HG02870 (cell line): ENCODE results near the gene RFX7.

Experiments
- ATAC-seq: cut with Tn5 transposase; IDR thresholded peaks from one replicate; pipeline ENCODE4 v1.9.1; 2021; ENCODE audit warnings: mild to moderate bottlenecking, moderate library complexity; ENCODE audit not compliant: unreplicated experiment

RFX7 gene

DNA sequence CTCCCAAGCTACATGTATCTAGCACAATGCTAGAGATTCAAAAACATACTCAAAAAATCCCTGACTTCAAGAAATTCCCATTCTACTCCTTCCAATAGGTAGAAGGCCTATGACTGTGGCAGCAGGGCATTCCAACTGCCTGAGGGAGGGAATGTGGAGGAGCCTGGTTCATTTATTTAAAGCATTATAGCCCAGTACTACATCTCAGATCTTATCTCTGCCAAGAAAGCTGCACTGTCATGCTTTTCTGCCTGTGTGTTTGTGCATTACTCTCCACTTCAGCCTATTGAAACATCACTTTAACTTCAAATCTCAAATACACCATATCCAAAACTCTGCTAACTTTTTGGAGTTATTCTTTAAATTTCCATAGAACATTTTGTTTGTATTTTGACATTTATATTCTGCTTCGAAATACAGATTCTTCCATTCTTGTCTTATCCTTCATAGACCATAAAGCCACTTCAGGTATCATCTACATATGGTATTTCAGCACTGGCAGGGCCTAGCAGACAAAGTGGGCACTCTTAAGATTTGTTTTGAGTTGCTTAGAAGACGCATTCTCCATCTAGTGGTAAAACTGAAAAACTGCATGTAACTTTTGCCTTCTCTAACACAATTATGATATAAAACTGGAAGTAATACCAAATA is 191.2 kb downstream of the RFX7 start:
- no peak for ATAC-seq

DNA sequence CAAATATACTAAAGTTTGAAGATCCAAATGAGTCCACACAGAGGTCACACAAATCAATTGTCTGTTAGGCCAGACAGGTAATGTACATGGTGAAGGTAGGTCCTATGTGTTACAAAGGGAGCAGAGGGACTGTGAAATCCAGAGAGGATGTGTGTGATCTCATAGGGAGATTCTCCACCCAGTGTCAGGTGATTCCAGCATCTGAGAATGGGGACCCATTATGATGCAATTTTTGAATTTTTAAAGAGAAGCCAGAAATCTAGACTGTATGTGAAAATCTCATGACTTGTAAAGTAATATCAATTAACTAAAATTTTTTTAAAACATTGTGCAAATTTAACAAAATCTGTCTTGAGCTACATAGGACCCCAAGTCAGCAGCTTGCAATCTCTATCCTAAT is 192.0 kb downstream of the RFX7 start:
- no peak for ATAC-seq

DNA sequence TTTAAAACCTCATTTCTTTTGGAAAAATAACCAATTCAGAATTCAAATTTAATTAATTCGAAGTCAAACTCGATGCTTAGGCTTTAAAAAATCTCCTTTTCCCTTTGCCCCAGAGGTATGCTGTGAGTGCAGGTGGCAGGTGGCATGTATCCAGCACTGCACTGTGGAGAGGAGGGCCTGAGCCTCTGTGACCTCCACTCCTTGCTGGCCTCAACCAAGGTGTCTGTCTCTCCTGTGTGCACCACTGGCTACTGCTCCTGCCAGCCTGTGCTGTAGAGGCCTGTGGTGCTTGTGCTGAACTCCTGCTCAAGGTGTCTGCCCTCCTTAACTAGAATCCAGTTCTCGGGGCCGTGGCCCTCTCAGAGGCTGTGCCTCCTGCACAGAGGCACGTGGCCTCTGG is 194.1 kb downstream of the RFX7 start:
- no peak for ATAC-seq

DNA sequence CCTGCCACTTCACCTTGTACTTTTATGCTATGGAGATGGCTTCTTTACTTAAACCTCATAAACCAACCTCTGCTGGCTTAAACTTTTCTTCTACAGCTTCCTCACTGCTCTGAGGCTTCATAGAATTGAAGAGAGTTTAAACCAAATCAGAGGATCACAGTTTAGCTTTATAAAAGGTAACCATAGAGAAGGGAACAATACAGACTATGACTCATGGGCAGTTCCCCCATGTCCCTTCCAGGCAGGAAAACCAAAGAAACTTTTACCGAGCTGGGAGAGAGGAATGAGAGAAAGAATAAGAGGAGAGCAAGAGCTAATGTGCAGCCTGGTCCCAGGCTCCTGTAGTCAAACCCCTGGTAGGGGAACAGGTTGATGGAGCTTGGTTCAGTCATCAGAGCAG is 196.3 kb downstream of the RFX7 start:
- ATAC-seq, result no peak

DNA sequence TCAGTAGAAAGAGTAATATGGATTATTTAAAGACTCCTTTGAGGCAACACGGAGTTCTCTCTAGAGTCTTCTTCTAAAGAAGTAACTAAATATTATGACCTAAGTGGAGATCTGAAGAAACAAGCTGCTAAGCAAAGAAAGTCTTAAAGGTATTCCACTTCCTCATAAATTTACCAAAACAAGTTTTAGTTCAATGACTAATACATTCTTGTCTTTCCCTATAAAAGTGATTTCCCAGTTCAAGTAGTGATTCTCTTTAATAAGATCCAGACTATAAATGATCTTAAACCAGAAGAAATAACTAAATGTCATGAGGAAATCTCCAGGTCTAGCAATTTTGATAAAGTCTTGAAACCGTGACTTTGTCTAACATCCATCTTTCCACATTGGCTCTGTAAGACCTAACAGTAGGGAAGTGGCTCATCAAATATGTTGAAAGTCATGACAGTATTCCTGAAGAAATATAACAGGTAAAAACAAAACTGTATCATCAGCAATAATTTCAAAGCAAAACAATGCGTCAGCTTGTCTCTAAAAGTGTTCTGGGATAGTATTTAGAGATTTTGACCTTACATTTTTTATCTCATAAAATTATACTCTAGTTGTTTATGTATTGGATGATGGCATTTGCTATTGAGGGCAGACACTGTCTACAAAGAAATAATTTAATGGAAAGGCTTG is 198.5 kb downstream of the RFX7 start:
- no peak for ATAC-seq

DNA sequence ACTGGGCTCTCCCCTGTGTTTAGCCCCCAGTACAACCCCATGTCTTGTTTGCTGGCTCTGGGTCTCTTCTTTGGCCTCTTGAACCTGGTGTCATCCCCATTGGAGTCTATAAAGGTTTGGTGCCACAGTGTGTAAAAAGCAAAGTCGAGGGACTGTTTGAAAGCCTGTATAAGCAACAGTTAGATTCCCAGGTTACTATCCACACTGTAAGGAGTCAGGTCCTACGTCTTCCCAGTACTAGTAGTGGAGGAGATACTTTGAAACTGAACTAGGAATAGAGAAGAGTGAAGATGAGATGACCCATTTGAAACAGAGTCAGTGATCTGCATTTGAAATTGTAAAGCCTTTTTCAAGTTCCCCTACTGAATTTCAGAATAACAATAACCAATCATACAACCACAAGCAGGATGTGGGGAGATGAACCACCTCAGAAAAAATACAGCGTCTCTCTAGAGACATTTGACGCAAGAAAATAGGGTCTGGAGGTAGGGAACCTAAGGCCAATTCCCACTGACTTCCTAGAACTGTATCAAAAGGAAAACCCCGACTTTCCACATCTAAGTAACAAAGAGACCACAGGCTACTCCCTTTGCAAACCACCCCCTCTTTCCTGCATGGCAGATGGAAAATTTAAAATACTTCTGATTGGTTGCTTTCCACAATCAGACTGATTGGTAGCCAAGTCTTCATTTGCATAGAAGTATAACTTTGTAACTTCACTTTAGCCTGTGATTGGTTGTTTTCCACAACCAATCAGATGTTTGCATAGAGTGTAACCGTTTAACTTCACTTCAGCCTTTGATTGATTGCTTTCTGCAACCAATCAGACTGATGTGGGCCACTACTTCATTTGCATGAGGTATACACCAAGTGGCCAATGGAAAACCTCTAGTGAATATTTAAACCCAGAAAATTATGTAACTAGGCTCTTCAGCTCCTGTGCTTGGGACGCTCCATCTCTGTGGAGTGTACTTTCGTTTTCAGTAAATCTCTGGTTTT is 200.4 kb downstream of the RFX7 start:
- no peak for ATAC-seq

DNA sequence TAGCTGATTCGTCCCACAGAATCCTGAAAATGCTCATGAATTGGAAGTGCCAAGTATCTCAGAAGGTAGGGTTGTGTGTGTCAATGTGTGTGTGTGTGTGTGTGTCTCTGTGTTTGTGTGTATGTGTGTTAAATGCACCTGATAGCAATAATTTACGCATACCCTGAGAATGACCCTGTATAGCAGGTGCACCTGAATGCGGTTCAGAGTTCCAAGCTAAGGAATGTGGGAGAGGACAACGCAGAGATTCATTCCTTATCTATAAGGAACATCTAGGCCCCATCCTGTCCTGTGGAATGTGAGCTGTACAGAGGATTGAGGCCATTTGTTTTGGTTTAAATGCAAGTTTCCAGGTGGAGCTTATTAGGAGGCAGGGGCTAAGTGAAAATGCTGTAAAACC is 201.2 kb downstream of the RFX7 start:
- ATAC-seq, result no peak

DNA sequence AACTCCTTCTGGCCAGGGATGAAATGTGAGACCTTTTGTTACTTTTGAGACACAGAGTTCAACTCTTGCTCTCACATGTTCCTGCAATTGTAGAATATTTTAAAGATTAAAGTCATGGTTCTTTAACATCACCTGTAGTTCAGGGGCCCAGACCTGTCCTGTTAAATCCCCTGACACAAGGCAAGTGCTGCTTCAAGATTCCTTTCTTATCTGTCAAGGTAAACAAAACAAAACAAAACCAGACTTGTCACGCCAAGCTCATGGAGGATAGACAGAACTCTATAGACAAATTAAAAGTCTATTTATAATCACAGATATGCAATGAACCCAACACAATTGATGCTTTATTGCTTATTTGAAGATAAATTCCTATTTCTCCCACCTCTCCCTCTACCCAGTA is 201.6 kb downstream of the RFX7 start:
- ATAC-seq, result no peak

DNA sequence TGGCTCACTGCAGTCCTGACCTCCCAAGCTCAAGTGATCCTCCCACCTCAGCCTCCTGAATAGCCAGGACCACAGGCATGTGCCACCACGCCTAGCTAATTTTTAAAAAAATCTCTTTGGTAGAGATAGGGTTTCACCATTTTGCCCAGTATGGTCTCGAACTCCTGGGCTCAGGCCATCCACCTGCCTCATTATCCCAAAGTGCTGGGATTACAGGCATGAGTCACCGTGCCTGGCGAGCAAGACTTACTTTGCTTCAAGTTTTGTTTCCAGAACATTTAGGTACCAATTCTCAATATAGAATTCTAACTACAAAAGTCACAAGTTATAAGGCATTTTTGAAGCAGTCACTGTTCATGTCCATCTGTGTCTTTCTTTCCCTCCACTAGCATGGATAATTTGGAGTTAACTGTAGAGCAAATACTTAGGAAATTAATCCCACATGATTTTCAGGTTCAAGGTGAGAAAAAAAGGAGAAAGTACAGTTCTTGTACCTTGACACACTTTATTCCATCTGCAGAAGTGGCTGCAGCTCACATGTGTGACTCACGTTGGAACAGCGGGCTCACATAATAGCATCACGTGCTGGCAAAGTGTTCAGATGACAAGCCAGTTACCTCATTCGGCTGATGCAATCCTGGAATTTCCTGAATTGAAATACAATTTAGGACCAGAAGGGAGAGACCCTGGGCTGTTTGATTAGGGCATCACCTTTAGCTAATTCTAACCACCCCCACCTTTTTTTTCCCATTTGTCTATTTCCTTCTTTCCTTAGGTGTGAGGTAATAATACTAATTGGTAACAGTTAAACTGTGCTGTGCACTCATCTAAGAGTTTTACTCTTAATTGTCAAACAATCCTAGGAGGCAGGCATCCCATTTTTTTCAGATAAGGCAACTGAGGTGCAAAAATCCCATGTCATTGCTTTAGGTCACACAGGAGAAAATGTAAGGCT is 203.3 kb downstream of the RFX7 start:
- no peak for ATAC-seq

DNA sequence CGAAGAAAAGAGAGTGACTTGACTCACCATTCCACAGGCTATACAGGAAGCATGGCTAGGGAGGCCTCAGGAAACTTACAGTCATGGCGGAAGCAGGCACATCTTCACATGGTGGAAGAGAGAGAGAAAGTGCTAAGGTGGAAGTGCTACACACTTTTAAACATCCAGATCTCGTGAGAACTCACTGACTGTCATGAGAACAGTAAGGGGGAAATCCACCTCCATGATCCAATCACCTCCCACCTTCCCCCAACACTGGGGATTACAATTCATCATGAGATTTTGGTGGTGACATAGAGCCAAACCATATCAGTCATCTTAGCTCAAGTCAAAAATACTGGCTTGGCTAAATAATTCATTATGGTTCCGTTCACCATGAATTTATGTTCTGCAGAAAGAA is 205.0 kb downstream of the RFX7 start:
- no peak for ATAC-seq

DNA sequence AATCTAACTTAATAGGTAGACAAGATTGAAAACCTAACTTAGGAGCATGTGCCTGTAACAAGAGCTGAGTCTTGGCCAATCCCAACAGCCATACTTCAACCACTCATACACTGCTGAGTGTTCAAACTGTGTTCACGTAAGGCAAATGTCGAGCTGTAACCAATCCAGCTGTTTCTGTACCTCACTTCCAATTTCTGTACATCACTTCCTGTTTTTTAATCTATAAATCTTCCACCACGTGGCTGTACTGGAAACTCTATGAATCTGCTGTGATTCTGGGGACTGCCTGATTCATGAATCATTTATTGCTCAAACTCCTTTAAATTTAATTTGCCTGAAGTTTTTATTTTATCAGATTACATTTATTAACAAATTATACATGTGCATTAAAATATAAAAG is 205.7 kb downstream of the RFX7 start:
- no peak for ATAC-seq
